H1 (cell line): ENCODE results near the gene SOCS3. TPM values are rescaled to one million over a fixed set of nuclear protein-coding genes. Genes with fewer than 3 reads are reported as not detected.
A peak's percentile ranks its signal among the peaks of the same experiment; 100 is the strongest.

ENCODE experiments used
- BACH1 ChIP-seq: IDR thresholded peaks from 2 replicates; pipeline ENCODE4 v1.6.1; 2012; ENCODE audit warnings: low read length, improper control_type of control experiment
- CBX5 ChIP-seq: fragments of 300-800, 300-1000 bp; sonication (generic); IDR thresholded peaks from 2 replicates; pipeline ENCODE4 v1.7.1; 2016; ENCODE audit warnings: antibody characterized with exemption, low read length, low read depth
- CBX8 ChIP-seq: fragments of 300-800, 300-1000 bp; sonication (generic); IDR thresholded peaks from 2 replicates; pipeline ENCODE4 v1.7.1; 2016; ENCODE audit warnings: low read depth, low read length, borderline replicate concordance
- CREB1 ChIP-seq: IDR thresholded peaks from 2 replicates; pipeline ENCODE4 v1.6.1; 2012; ENCODE audit warnings: inconsistent platforms
- EZH2 ChIP-seq: fragments of 200-600 bp; sonication (generic); IDR thresholded peaks from 2 replicates; pipeline ENCODE4 v1.7.1; 2012; ENCODE audit warnings: low read depth, mild to moderate bottlenecking, moderate library complexity, low read length, inconsistent platforms; ENCODE audit not compliant: severe bottlenecking
- FOSL1 ChIP-seq: IDR thresholded peaks from 2 replicates; pipeline ENCODE4 v1.6.1; 2011; ENCODE audit warnings: mild to moderate bottlenecking, low read depth, low read length, moderate library complexity; ENCODE audit not compliant: insufficient read depth
- HDAC2 ChIP-seq, 2 experiments: fragments of 300-600 bp in 1 of 2; sonication (generic) in 1 of 2; IDR thresholded peaks; 2 replicates each; pipeline ENCODE4 v1.6.1; 2011 to 2012; ENCODE audit warnings: low read depth in 2 of 2, low read length in 2 of 2, mild to moderate bottlenecking in 2 of 2, moderate library complexity in 2 of 2, borderline replicate concordance in 1 of 2, inconsistent platforms in 1 of 2
- JUN ChIP-seq: IDR thresholded peaks from 2 replicates; pipeline ENCODE4 v1.6.1; 2011; ENCODE audit warnings: low read depth, mild to moderate bottlenecking, improper control_type of control experiment, low read length
- MAX ChIP-seq: IDR thresholded peaks from 2 replicates; pipeline ENCODE4 v1.6.1; 2012; ENCODE audit warnings: inconsistent platforms
- NRF1 ChIP-seq: IDR thresholded peaks from 2 replicates; pipeline ENCODE4 v1.6.1; 2011; ENCODE audit warnings: mild to moderate bottlenecking, low read depth, low read length, improper control_type of control experiment
- PHF8 ChIP-seq: fragments of 200-600 bp; sonication (generic); conservative IDR thresholded peaks from 2 replicates; pipeline ENCODE4 v1.7.1; 2012; ENCODE audit warnings: low read depth, mild to moderate bottlenecking, inconsistent platforms, low read length, moderate library complexity
- POLR2AphosphoS5 ChIP-seq: IDR thresholded peaks from 2 replicates; pipeline ENCODE4 v1.6.1; 2011; ENCODE audit warnings: low read depth, low read length
- SIN3A ChIP-seq, 2 experiments: IDR thresholded peaks in 1 of 2; conservative IDR thresholded peaks in 1 of 2; 2 replicates each; pipeline ENCODE4 v1.6.1; 2011 to 2012; ENCODE audit warnings: low read length in 2 of 2, improper control_type of control experiment in 1 of 2, low read depth in 1 of 2, mild to moderate bottlenecking in 1 of 2
- SP2 ChIP-seq: IDR thresholded peaks from 2 replicates; pipeline ENCODE4 v1.6.1; 2012; ENCODE audit warnings: mild to moderate bottlenecking, low read length, inconsistent platforms
- SUZ12 ChIP-seq: fragments of 200-600 bp; sonication (generic); IDR thresholded peaks from 2 replicates; pipeline ENCODE4 v1.6.1; 2012; ENCODE audit warnings: mild to moderate bottlenecking, inconsistent platforms, low read length, moderate library complexity, mixed read lengths
- TAF1 ChIP-seq: IDR thresholded peaks from 2 replicates; pipeline ENCODE4 v1.6.1; 2011; ENCODE audit warnings: mild to moderate bottlenecking, low read depth, low read length
- TAF7 ChIP-seq: optimal IDR thresholded peaks from 2 replicates; pipeline ENCODE3; 2011; ENCODE audit warnings: low read depth, mild to moderate bottlenecking, inconsistent platforms, low read length, moderate library complexity, borderline replicate concordance
- TBP ChIP-seq: IDR thresholded peaks from 2 replicates; pipeline ENCODE4 v1.6.1; 2011; ENCODE audit warnings: low read depth, low read length, improper control_type of control experiment
- ZNF274 ChIP-seq: IDR thresholded peaks from 2 replicates; pipeline ENCODE4 v1.7.0; 2012; ENCODE audit warnings: low read length, borderline replicate concordance; ENCODE audit errors: extremely low read depth
- polyA plus RNA-seq, 7 experiments: library from polyadenylated mRNA; depleted of rRNA in 3 of 7; stranded (reverse) in 5 of 7; unstranded in 2 of 7; fragments of >200 nt in 5 of 7; fragments of 200-250 nt in 2 of 7; gene quantifications; 1 replicate in 5 of 7; 2 replicates in 1 of 7; 4 replicates in 1 of 7; pipeline versions ENCODE4 v1.2.1 to v1.2.3, GENCODE V29; 2011 to 2013; ENCODE audit warnings: missing spikeins in 2 of 7, mixed read lengths in 2 of 7
- total RNA-seq: library from RNA; stranded (reverse); fragmentation: NEBNext Ultra II Directional; extraction: Animal tissue kit (Norgen Biotek cat#: 25700); gene quantifications from 2 replicates; pipeline ENCODE4 v1.2.1, GENCODE V29; 2021
- TF ChIP-seq, protein P1 (sequence below): IDR thresholded peaks from 2 replicates; pipeline ENCODE4 v1.6.1; 2011; ENCODE audit warnings: low read depth, mild to moderate bottlenecking, low read length; ENCODE audit not compliant: insufficient read depth

Gene SOCS3
- total and polyA plus RNA-seq, 2 of the 8 experiments (the other 6 are each of a cell fraction or from before 2014, with no cell fraction given), result 10.1 to 47.9 TPM

DNA sequence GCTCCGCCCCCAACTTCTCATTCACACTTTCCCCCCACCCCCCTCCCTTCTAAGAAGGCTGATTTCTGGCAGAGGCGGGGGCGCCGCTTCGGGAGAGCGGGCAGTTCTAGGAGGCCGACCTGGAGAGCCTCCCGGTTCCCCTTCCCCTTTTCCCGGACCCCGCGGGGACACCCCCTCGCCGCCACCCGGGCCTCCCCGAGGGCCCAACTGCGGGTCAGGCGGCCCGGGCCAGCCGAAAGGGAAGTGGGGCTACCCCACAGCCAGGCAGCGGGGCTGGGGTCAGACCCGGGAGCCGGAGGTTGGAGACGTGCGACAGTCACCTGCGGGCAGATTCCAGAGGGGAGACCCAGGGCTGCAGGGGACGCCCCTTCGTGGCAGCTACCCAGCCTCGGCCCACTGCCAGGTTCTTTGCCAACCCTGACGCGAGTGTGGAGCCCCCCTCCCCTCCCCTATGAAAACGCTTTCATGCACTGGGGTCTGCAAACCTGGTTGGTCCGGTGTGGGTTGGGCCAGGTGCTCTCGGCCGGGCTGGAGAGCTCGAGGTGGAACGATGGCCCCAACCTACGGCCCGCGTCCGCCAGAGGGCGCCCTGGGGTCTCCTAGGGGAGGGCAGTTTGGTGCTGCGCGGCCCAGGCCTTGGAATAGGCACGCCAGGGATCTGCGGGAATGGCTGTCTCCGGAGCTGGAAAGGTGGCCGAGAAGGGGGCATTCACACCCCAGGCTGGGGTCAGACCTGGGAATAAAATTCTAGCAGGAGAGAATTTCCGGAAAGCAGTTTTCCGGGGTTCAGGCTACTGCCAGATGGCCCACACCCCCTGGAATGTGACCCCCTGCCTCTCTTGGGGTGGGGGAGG lies 721 bp upstream of the SOCS3 start (continued):
- TF ChIP-seq CBX8 (no peak), FOSL1 (no peak), TBP (no peak; the same call in 1 of the 2 replicates), CREB1 (peak; percentile 55; the same call in 1 of the 2 replicates), BACH1 (peak; percentile 26; the same call in 1 of the 2 replicates), SUZ12 (no peak), EZH2 (no peak), JUN (no peak), ZNF274 (no peak), SP2 (no peak), PHF8 (no peak), TAF7 (no peak), CBX5 (no peak), SIN3A (conservative IDR thresholded peaks at IDR 0.05 in 1 of 2, IDR thresholded peaks at IDR 0.05 in 1 of 2; ENCODE audit: low read depth in 1 of 2, low read length in 2 of 2) (peak in 1 of 2 experiments; percentile 71; a peak in 2 of 4 replicates), TAF1 (peak; percentile 26; the same call in 1 of the 2 replicates), POLR2AphosphoS5 (no peak), MAX (peak; percentile 77), HDAC2 (IDR thresholded peaks at IDR 0.05; ENCODE audit: borderline replicate concordance in 1 of 2, low read depth in 2 of 2, low read length in 2 of 2) (0 out of 4 replicates have a peak, but pooled peaks have one; percentile 44 to 55), NRF1 (no peak)
- TF ChIP-seq, protein P1, sequence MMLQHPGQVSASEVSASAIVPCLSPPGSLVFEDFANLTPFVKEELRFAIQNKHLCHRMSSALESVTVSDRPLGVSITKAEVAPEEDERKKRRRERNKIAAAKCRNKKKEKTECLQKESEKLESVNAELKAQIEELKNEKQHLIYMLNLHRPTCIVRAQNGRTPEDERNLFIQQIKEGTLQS, result no peak
